ENCODE data around the gene TNS2.
"Not testable (repeated sequence)": the region's sequence is repeated elsewhere in the genome, so short reads cannot be mapped to it uniquely, and the experiment has no call there.

Gene TNS2

GRCh38 chr12:53105712-53106439, 56.0 kb downstream of the TNS2 start:
- Histone ChIP-seq H3K4me1 (ENCODE audit: insufficient read depth, poor library complexity, severe bottlenecking) (no peaks in the 10 kb centered on the region), H3K27me3 (ENCODE audit: insufficient read depth, poor library complexity, severe bottlenecking) (no peaks in the 10 kb centered on the region), H3K36me3 (ENCODE audit: low read depth) (peaks cover 5% of the 10 kb centered on the region), H3K9me3 (ENCODE audit: severe bottlenecking) (no peaks in the 10 kb centered on the region), H3K4me3 (ENCODE audit: severe bottlenecking) (no peak overlapping the region), H3K27ac (ENCODE audit: poor library complexity, severe bottlenecking) (no peak overlapping the region)
- no peak for DNase-seq (ENCODE audit: low spot score)
- no peak for ATAC-seq (ENCODE audit: low read depth)
- no peak for TF ChIP-seq CTCF (IDR thresholded peaks at IDR 0.05; ENCODE audit: poor library complexity, severe bottlenecking)

GRCh38 chr12:53107122-53107521, 57.3 kb downstream of the TNS2 start:
- no peak for TF ChIP-seq CTCF (IDR thresholded peaks at IDR 0.05; ENCODE audit: poor library complexity, severe bottlenecking)
- Histone ChIP-seq H3K4me3 (ENCODE audit: severe bottlenecking) (no peak overlapping the region), H3K36me3 (ENCODE audit: low read depth) (no peaks in the 10 kb centered on the region), H3K27ac (ENCODE audit: poor library complexity, severe bottlenecking) (no peak overlapping the region), H3K27me3 (ENCODE audit: insufficient read depth, poor library complexity, severe bottlenecking) (no peaks in the 10 kb centered on the region), H3K9me3 (ENCODE audit: severe bottlenecking) (no peaks in the 10 kb centered on the region), H3K4me1 (ENCODE audit: insufficient read depth, poor library complexity, severe bottlenecking) (no peaks in the 10 kb centered on the region)
- DNase-seq (ENCODE audit: low spot score), result no peak
- no peak for ATAC-seq (ENCODE audit: low read depth)

- not testable (repeated sequence) for H3K4me1 ChIP-seq (ENCODE audit: insufficient read depth, poor library complexity, severe bottlenecking); H3K27ac ChIP-seq (ENCODE audit: poor library complexity, severe bottlenecking); ATAC-seq (ENCODE audit: low read depth); H3K4me3 ChIP-seq (ENCODE audit: severe bottlenecking); H3K9me3 ChIP-seq (ENCODE audit: severe bottlenecking); H3K27me3 ChIP-seq (ENCODE audit: insufficient read depth, poor library complexity, severe bottlenecking); H3K36me3 ChIP-seq (ENCODE audit: low read depth); DNase-seq (ENCODE audit: low spot score)
These were observed 62.6 kb downstream of the TNS2 start for GRCh38 chr12:53112431-53112830.

- no peaks in the 10 kb centered on the region for H3K4me1 ChIP-seq (ENCODE audit: insufficient read depth, poor library complexity, severe bottlenecking)
- no peaks in the 10 kb centered on the region for H3K27me3 ChIP-seq (ENCODE audit: insufficient read depth, poor library complexity, severe bottlenecking)
- H3K9me3 ChIP-seq (ENCODE audit: severe bottlenecking), result no peaks in the 10 kb centered on the region
- ATAC-seq (ENCODE audit: low read depth), result no peak
- DNase-seq (ENCODE audit: low spot score), result no peak
- H3K36me3 ChIP-seq (ENCODE audit: low read depth), result no peaks in the 10 kb centered on the region
- no peak overlapping the region for H3K4me3 ChIP-seq (ENCODE audit: severe bottlenecking)
- no peak overlapping the region for H3K27ac ChIP-seq (ENCODE audit: poor library complexity, severe bottlenecking)
- no peak for TF ChIP-seq CTCF (IDR thresholded peaks at IDR 0.05; ENCODE audit: poor library complexity, severe bottlenecking)
These were observed 63.4 kb downstream of the TNS2 start for GRCh38 chr12:53113136-53113705.

- Histone ChIP-seq H3K27ac (ENCODE audit: poor library complexity, severe bottlenecking) (no peak overlapping the region), H3K4me1 (ENCODE audit: insufficient read depth, poor library complexity, severe bottlenecking) (no peaks in the 10 kb centered on the region), H3K36me3 (ENCODE audit: low read depth) (no peaks in the 10 kb centered on the region), H3K4me3 (ENCODE audit: severe bottlenecking) (no peak overlapping the region), H3K27me3 (ENCODE audit: insufficient read depth, poor library complexity, severe bottlenecking) (no peaks in the 10 kb centered on the region), H3K9me3 (ENCODE audit: severe bottlenecking) (no peaks in the 10 kb centered on the region)
- no peak for DNase-seq (ENCODE audit: low spot score)
- no peak for ATAC-seq (ENCODE audit: low read depth)
- TF ChIP-seq CTCF (IDR thresholded peaks at IDR 0.05; ENCODE audit: poor library complexity, severe bottlenecking), result no peak
These were observed 64.1 kb downstream of the TNS2 start for GRCh38 chr12:53113951-53114350.
